Lung (tissue), 12 donors: Measurements from ENCODE around the gene FRAS1. TPM values are rescaled to one million over a fixed set of nuclear protein-coding genes. Genes with fewer than 3 reads are reported as not detected.

Source experiments
- ATAC-seq: fragments of 200-7000 bp; cut with Tn5 transposase; one replicate; pipeline ENCODE4 v1.9.1; 2020; ENCODE audit warnings: moderate number of reproducible peaks; ENCODE audit not compliant: insufficient read depth, low FRiP score
- DNase-seq, 3 donors: peaks; one replicate each; pipeline ENCODE4 v3.0.0-alpha.2; 2013 to 2017
- H3K27ac ChIP-seq, 2 donors: one replicate each; pipeline ENCODE4 v1.5.1; 2013; ENCODE audit warnings: mild to moderate bottlenecking in 2 of 2, moderate library complexity in 2 of 2, control low read depth in 1 of 2, inconsistent platforms in 1 of 2, low read depth in 1 of 2, low read length in 1 of 2
- H3K27me3 ChIP-seq, 3 donors: one replicate each; pipeline ENCODE4 v1.5.1; 2013; ENCODE audit warnings: low read length in 2 of 3; ENCODE audit not compliant: control insufficient read depth in 3 of 3, insufficient read depth in 3 of 3
- H3K36me3 ChIP-seq, 4 donors: one replicate each; pipeline ENCODE4 v1.5.1; 2013; ENCODE audit warnings: low read length in 4 of 4, mild to moderate bottlenecking in 1 of 4, moderate library complexity in 1 of 4; ENCODE audit not compliant: control insufficient read depth in 4 of 4, insufficient read depth in 4 of 4
- H3K4me1 ChIP-seq, 5 donors: one replicate each; pipeline ENCODE4 v1.5.1; 2013; ENCODE audit warnings: low read length in 5 of 5, mild to moderate bottlenecking in 2 of 5, moderate library complexity in 1 of 5; ENCODE audit not compliant: control insufficient read depth in 5 of 5, insufficient read depth in 5 of 5
- H3K4me3 ChIP-seq: one replicate; pipeline ENCODE4 v1.5.1; 2013; ENCODE audit warnings: mild to moderate bottlenecking, control low read depth, moderate library complexity
- H3K9ac ChIP-seq, 2 donors: one replicate each; pipeline ENCODE4 v1.5.1; 2013; ENCODE audit warnings: low read length in 2 of 2, control low read depth in 1 of 2; ENCODE audit not compliant: insufficient read depth in 1 of 2
- H3K9me3 ChIP-seq, 4 donors: one replicate each; pipeline ENCODE4 v1.5.1; 2013; ENCODE audit warnings: low read length in 3 of 4, mild to moderate bottlenecking in 1 of 4, moderate library complexity in 1 of 4; ENCODE audit not compliant: control insufficient read depth in 4 of 4, insufficient read depth in 3 of 4
- WGBS, 2 donors: extraction: QIAGEN DNeasy Blood & Tissue Kit; methylation state at CpG; one replicate each; pipeline ENCODE4 v1.1.7; 2013; 5-methylcytosine and 5-hydroxymethylcytosine counted together
- polyA plus RNA-seq, 2 donors: library from polyadenylated mRNA; stranded (reverse); fragments of 200-250 nt; gene quantifications; one replicate each; pipeline ENCODE4 v1.2.1, GENCODE V29; 2013
- total RNA-seq, 2 donors: library from RNA; depleted of rRNA in 1 of 2; stranded (reverse); fragments of >200 nt in 1 of 2; gene quantifications; one replicate each; pipeline ENCODE4 v1.2.1, GENCODE V29; 2014 to 2021
- TF ChIP-seq, protein P1 (sequence below): IDR thresholded peaks from 2 replicates; pipeline ENCODE4 v1.5.1; 2012; ENCODE audit warnings: mild to moderate bottlenecking; ENCODE audit errors: control extremely low read depth, extremely low read depth
- donor health status: control.
- donor health status: control.
- donor health status: Bipolar disorder and iron deficiency.
- donor health status: healthy.
- donor health status: DM: yes; HTN: yes; CAD: no.

The FRAS1 gene
- total and polyA plus RNA-seq, 4 donors: 0.45 to 53.8 (median 6.9) TPM

DNA sequence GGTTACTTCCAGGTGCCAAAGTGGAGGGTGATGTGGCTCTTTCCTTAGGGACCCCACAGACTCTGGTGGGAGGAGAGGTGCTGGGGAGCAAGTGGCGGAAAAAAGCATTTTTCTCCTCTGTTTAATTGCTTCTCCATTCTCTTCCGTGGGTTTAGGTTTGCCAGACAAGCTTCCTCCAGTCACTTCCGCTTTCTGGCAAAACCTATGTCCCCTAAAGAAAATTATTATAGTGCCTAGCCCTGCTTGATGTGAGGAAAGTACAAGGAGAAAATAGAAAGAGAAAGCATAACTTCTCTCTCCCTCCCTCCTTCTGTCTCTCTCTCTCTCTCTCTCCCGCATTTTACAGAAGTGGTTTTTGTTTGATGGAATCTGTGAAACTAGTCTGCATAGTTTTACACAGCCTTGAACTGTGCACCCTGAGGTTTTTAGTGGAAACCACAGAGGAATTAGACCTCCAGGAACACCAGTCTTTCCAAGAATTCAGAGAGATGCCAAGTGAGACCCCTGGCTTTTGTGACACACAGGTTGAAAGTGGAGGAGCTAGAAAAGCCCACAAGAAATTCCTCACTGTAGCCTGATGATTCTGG lies 263.3 kb downstream of the FRAS1 start:
- H3K36me3 ChIP-seq: peaks cover 0 to 18% (median 4%) of the 10 kb centered on the region in 4 donors
- H3K4me3 ChIP-seq: no peak overlapping the region
- H3K9ac ChIP-seq: no peak overlapping the region
- TF ChIP-seq, protein P1, sequence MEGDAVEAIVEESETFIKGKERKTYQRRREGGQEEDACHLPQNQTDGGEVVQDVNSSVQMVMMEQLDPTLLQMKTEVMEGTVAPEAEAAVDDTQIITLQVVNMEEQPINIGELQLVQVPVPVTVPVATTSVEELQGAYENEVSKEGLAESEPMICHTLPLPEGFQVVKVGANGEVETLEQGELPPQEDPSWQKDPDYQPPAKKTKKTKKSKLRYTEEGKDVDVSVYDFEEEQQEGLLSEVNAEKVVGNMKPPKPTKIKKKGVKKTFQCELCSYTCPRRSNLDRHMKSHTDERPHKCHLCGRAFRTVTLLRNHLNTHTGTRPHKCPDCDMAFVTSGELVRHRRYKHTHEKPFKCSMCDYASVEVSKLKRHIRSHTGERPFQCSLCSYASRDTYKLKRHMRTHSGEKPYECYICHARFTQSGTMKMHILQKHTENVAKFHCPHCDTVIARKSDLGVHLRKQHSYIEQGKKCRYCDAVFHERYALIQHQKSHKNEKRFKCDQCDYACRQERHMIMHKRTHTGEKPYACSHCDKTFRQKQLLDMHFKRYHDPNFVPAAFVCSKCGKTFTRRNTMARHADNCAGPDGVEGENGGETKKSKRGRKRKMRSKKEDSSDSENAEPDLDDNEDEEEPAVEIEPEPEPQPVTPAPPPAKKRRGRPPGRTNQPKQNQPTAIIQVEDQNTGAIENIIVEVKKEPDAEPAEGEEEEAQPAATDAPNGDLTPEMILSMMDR: no peak
- no peaks in the 10 kb centered on the region for H3K27me3 ChIP-seq
- H3K9me3 ChIP-seq: no peaks in the 10 kb centered on the region
- DNase-seq (no peak), ATAC-seq (no peak)
- peaks cover 0 to 2% (median 0%) of the 10 kb centered on the region in 5 donors for H3K4me1 ChIP-seq
- 41 to 52% methylated on average over 4 of the region's 4 CpGs for WGBS, 2 donors
- H3K27ac ChIP-seq: no peak overlapping the region

DNA sequence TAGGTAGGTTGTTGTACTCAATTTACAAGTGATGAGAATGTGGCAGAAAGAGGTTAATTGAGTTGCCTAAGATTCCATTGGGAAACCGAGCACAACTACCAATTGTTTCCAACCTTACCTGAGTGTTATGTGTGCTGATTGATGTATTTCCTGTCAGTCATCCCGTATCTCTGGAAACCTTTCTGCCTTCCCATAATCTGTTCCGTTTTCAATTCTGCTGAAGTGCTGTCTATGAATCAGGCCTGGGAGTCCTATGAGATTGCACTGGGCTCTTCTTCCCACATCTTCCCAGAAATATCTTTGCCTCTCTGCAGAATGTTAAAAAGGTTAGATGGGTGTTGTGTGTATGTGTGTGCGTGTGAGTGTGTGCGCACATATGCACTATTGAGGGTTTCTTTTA lies 264.9 kb downstream of the FRAS1 start:
- ATAC-seq: no peak
- Histone ChIP-seq H3K4me3 (no peak overlapping the region), H3K9ac (no peak overlapping the region), H3K27me3 (no peaks in the 10 kb centered on the region), H3K36me3 (peaks cover 0 to 4% (median 2%) of the 10 kb centered on the region in 4 donors), H3K27ac (no peak overlapping the region), H3K4me1 (peaks cover 0 to 2% (median 0%) of the 10 kb centered on the region in 5 donors), H3K9me3 (no peaks in the 10 kb centered on the region)
- TF ChIP-seq, protein P1: no peak
- no peak for DNase-seq
- 89 to 91% methylated on average over 5 of the region's 5 CpGs for WGBS, 2 donors

DNA sequence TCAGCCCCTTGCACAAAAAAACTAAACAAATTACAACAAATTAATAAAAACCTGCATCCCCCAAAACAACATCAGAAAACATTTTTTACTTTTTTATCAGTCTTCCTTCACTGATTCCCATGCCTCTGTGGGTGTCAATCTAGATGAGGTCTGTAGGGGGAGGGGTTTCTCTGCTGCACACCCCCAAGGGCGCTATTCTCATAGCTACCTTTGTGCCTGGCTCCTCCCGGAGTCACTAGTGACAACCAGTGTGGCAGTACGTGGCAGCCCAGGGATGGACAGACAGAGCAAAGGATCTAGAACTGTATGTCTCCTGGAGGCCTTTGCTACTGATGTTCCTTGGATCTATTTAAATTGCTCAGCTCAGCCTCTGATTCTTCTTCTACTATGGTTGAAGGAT lies 266.3 kb downstream of the FRAS1 start:
- H3K9ac ChIP-seq: no peak overlapping the region
- TF ChIP-seq, protein P1: no peak
- no peaks in the 10 kb centered on the region for H3K4me1 ChIP-seq
- 90 to 97% methylated on average over 3 of the region's 3 CpGs for WGBS, 2 donors
- H3K27me3 ChIP-seq: no peaks in the 10 kb centered on the region
- H3K9me3 ChIP-seq: no peaks in the 10 kb centered on the region
- no peak for DNase-seq
- no peak overlapping the region for H3K4me3 ChIP-seq
- no peak for ATAC-seq
- H3K36me3 ChIP-seq: peaks cover 0 to 2% (median 0%) of the 10 kb centered on the region in 4 donors
- H3K27ac ChIP-seq: no peak overlapping the region

DNA sequence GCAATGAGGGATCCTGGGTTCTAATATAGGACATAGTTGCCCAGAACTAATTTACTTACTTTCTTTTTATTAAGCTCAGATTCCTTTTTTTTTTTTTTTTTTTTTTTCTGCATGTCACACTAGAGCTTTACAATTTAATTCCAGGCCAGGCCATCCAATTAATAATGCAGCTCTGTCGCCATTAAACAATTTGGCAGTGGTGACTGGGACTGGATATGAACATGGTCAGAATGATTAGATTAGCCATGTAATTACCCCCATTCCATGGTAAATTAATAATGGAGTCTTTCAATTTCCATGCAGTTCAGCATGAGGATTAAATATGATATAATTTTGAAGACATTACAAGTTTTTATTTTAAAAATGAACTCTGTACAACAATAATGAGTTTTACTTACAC lies 267.5 kb downstream of the FRAS1 start:
- no peak for ATAC-seq
- Histone ChIP-seq H3K27ac (no peak overlapping the region), H3K9me3 (no peaks in the 10 kb centered on the region), H3K27me3 (no peaks in the 10 kb centered on the region), H3K4me3 (no peak overlapping the region), H3K36me3 (peaks cover 0 to 2% (median 0%) of the 10 kb centered on the region in 4 donors), H3K4me1 (no peaks in the 10 kb centered on the region), H3K9ac (no peak overlapping the region)
- TF ChIP-seq, protein P1: no peak
- WGBS, 2 donors: 91 to 100% methylated on average over 1 of the region's 1 CpG
- DNase-seq: no peak
